ENCODE data around the gene WFDC6.

Gene WFDC6

GRCh38 chr20:45518282-45518681, 21.0 kb downstream of the WFDC6 start:
- FAIRE-seq = no peak
- DNase-seq (ENCODE audit: low spot score) = peak; percentile 48

- no peak for FAIRE-seq
- no peak for DNase-seq (ENCODE audit: low spot score)
These were observed 24.0 kb downstream of the WFDC6 start, which contains the start of gene SPINT3 for GRCh38 chr20:45515147-45515913. SPINT3 (minus strand) TSS chr20:45515622; CDS start chr20:45515608, 14 bp downstream.

- FAIRE-seq (no peak), DNase-seq (ENCODE audit: low spot score) (no peak)
These were observed 28.9 kb downstream of the WFDC6 start for GRCh38 chr20:45510242-45510862.

- DNase-seq (ENCODE audit: low spot score) (no peak), FAIRE-seq (no peak)
These were observed 30.2 kb downstream of the WFDC6 start for GRCh38 chr20:45509091-45509490.

- FAIRE-seq (no peak), DNase-seq (ENCODE audit: low spot score) (no peak)
These were observed 31.0 kb downstream of the WFDC6 start for GRCh38 chr20:45508068-45508886.

GRCh38 chr20:45507011-45507820, 32.1 kb downstream of the WFDC6 start:
- no peak for FAIRE-seq

GRCh38 chr20:45506398-45506797, 32.9 kb downstream of the WFDC6 start:
- FAIRE-seq (no peak), DNase-seq (ENCODE audit: low spot score) (no peak)

More at GRCh38 chr20:45507011-45507820, 32.1 kb downstream of the WFDC6 start:
- DNase-seq (ENCODE audit: low spot score) = peak; percentile 27

- no peak for DNase-seq (ENCODE audit: low spot score)
- FAIRE-seq = no peak
These were observed 35.9 kb downstream of the WFDC6 start for GRCh38 chr20:45503403-45503802.

GRCh38 chr20:45502561-45502960, 36.7 kb downstream of the WFDC6 start:
- FAIRE-seq = no peak
- no peak for DNase-seq (ENCODE audit: low spot score)

- DNase-seq (ENCODE audit: low spot score) (no peak), FAIRE-seq (no peak)
These were observed 37.7 kb downstream of the WFDC6 start for GRCh38 chr20:45501600-45501999.

- FAIRE-seq (no peak), DNase-seq (ENCODE audit: low spot score) (no peak)
These were observed 39.3 kb downstream of the WFDC6 start for GRCh38 chr20:45500022-45500421.

GRCh38 chr20:45497971-45498494, 41.2 kb downstream of the WFDC6 start:
- FAIRE-seq (no peak), DNase-seq (ENCODE audit: low spot score) (no peak)

GRCh38 chr20:45496166-45496565, 43.1 kb downstream of the WFDC6 start:
- DNase-seq (ENCODE audit: low spot score) (no peak), FAIRE-seq (no peak)

GRCh38 chr20:45495501-45495941, 43.8 kb downstream of the WFDC6 start:
- no peak for DNase-seq (ENCODE audit: low spot score)
- no peak for FAIRE-seq

GRCh38 chr20:45489083-45489531, 50.2 kb downstream of the WFDC6 start:
- DNase-seq (ENCODE audit: low spot score) = peak; percentile 48
- peak; percentile 91 for FAIRE-seq

GRCh38 chr20:45487231-45487635, 52.0 kb downstream of the WFDC6 start:
- DNase-seq (ENCODE audit: low spot score) (no peak), FAIRE-seq (no peak)

GRCh38 chr20:45485388-45485787, 53.9 kb downstream of the WFDC6 start:
- FAIRE-seq = no peak
- DNase-seq (ENCODE audit: low spot score) = no peak

- DNase-seq (ENCODE audit: low spot score) = no peak
- no peak for FAIRE-seq
These were observed 54.6 kb downstream of the WFDC6 start for GRCh38 chr20:45484676-45485075.

Data from urothelium cell line (cell line).